HG03520 (cell line): Measurements from ENCODE around the gene USB1.

ENCODE experiments used
- ATAC-seq: cut with Tn5 transposase; IDR thresholded peaks from one replicate; pipeline ENCODE4 v1.9.1; 2021; ENCODE audit warnings: mild to moderate bottlenecking, moderate library complexity; ENCODE audit not compliant: unreplicated experiment

Gene USB1

GRCh38 chr16:58045096-58045495 lies 43.9 kb downstream of the USB1 start:
- no peak for ATAC-seq

- no peak for ATAC-seq
These were observed 45.1 kb downstream of the USB1 start for GRCh38 chr16:58046054-58046881.

DNA sequence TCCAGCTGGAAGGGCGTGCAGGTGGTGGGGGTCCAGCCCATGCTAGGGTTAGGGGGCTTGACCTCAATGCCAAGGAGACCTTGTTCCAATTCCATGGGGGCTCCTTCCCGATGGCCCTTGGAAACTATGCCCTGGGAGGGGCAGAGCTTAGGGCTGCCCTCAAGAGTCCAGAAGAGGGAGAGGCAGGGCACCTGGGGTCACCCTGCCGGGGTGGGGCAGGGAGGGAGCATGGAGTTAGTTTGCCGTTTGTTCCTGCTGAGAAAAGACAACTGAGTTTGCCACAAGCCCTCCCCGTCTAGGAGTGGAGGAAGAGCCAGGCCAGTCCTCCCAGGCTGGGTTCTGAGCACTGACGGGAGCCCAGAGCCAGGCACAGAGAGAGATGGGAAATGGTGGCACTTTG lies 45.7 kb downstream of the USB1 start:
- ATAC-seq, result no peak

- no peak for ATAC-seq
These were observed 46.5 kb downstream of the USB1 start for GRCh38 chr16:58047557-58048348.

- ATAC-seq, result no peak
These were observed 47.5 kb downstream of the USB1 start for GRCh38 chr16:58048494-58049231.

DNA sequence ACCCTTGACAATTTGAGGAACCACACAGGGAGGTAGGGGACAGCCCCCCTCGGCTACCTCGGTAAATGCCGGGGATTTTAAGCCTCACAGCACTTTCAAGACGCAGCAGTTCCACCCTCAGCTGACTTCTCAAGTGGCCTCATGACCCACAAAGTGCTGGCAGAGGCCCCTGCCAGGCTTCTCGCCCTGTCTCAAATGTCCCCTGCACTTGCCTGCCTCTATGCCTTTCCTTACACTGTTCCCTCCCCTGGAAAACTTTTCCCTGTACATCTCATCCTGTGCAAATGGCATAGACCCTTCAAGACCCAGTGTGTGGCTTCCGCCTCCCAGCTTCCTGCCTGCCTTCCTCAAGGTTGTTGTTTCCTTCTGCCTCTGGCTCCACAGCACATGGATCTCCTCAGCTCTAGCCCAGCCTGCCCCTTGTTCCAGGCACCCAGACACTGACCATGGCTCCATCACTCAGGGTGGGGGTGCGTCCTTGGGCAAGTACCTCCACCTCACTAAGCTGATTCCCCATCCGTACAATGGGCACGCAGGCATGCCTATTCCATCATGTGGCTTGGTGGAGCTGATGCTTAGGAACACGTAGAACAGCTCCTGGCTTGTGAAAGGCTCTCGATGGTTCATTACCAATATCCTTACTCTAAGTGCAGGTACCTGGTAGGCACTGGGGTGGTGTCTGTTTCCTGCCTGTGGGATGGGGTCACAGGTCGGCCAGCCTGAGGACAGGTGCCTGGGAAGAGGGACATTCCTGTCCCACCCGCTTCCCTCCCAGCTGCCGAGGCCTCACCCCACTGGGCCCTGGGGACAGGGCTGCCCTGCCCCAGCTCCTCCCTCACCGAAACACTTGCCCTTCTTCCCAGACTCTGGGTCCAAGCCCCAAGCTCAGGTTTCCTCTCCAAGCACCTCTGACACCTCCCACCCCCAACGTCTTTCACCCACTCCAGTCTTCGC lies 48.3 kb downstream of the USB1 start:
- ATAC-seq, result no peak

DNA sequence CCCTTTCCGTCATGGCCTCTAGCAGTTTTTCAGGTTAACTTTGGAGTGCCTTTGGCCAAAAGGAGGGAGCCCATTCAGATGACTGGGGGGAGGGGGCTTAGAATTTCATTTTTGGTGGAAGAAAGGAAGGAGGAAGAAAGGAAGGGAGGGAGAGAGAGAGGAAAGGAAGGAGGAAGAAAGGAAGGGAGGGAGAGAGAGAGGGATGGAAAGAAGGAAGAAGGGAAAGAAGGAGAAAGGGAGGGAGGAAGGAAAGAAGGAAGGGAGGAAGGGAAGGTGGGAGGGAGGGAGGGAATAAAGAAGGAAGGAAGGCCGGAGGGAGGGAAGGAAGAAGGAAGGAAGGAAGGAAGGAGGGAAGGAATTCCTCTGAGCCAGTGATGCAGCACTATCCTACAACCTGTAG lies 50.1 kb downstream of the USB1 start:
- no peak for ATAC-seq

DNA sequence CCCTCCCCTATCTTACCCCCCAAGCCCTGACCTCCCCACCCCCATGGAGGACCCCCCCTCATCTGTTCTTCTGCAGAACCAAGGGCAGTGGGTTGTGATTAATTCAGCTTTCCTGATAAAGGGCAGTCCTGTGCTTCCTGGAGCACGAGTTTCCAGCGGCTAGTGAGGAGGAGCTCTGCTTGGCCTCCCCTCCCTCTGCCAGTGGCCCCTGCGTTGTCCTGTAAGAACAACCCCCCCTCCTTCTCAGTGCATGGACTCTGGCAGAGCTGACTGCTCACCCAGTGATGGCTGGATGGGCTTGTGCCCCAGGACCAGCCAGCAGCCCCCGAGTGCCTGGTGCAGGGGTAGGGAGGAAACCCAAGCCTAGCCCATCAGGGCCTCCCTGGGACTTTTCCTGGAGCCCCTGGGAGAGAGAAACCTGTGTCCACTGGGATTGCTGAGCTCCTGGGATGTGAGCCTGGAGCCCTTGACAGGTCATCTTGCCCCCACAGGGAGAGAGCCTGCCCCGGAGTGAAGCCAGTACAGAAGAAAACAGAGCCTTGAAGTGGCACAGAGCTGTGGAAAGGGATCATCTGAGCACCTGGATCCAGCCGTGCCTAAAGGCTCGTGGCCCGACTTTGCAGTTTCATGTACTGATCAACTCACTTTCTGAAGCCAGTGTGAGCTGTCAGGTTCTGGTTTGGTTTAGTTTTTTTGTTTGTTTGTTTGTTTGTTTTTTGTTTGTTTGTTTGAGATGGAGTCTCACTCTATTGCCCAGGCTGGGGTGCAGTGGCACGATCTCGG lies 50.8 kb downstream of the USB1 start:
- ATAC-seq, result no peak

DNA sequence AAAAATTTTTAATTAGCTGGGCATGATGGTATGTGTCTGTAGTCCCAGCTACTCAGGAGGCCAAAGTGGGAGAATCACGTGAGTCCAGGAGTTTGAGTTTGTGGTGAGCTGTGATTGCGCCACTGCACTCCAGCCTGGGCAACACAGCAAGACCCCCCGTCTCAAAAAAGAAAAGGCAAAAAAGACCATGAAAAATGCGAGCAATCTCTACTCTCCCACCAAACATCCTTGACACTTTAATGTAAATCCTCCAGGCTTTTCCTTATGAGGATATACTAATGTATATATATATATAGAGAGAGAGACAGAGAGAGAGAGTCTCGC lies 52.4 kb downstream of the USB1 start:
- no peak for ATAC-seq

GRCh38 chr16:58054289-58054688 lies 53.1 kb downstream of the USB1 start:
- no peak for ATAC-seq

DNA sequence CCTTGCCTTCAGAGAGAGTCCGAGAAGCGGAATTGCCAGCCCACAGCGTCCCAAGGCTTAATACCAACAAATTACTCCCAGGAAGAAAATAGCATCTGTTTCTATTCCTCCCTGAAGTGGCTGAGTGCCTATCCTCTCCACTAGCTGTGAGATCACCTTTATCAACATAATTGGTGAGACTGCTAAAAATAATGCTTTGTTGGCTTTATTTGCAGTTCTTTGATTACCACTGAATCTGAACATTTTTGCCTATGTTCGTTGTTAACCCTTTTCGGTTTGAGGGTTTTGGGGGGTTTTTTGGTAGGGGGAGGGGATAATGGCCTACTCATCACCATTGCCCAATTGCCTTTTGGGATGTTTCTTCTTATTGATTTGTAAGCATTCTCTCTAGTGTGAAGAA lies 55.4 kb downstream of the USB1 start:
- ATAC-seq, result no peak

- no peak for ATAC-seq
These were observed 55.9 kb downstream of the USB1 start for GRCh38 chr16:58057121-58057520.

- ATAC-seq, result no peak
These were observed 56.6 kb downstream of the USB1 start for GRCh38 chr16:58057784-58058183.

GRCh38 chr16:58062821-58063220 lies 61.6 kb downstream of the USB1 start:
- no peak for ATAC-seq

DNA sequence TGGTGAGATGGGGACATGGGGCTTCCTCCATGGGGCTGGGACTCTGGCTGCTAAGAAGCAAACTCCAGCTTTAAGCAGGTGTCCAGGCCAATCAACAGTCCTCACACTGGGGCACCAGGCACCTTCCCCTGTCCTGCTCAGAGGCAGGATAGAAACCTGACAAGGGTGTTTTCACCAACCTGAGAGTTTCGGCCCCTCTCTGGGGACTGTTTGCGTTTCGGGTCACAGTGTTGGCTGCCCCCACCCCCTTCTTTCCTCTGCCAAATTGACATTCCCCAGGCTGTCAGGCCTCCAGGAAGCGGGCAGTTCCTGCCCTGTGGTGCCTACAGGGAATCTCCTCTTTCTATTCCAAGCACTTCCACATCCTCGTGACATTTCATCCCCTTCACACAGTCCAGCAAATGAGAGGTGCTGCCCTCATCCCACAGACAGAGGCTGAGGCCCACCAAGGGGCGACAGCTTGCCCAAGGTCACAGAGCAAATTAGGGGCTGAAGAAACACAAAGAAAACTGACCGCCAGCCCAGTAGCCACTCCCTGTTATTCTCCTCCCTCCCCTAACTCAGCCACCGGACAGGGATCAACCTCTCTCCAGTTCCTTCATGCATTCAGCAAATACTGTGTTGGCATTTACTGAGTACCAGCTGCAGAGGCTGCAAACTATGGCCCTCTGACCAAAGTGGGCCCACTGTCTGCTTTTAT lies 62.3 kb downstream of the USB1 start:
- ATAC-seq, result no peak

- ATAC-seq, result no peak
These were observed 69.4 kb downstream of the USB1 start for GRCh38 chr16:58070585-58070984.
